Neuron (in vitro differentiated cells): Measurements from ENCODE around the gene C6orf118.

ENCODE experiments used
- H2AFZ ChIP-seq: one replicate; pipeline ENCODE4 v1.6.1; 2013; ENCODE audit warnings: low read depth, mild to moderate bottlenecking, inconsistent platforms, low read length, moderate library complexity
- H3K27me3 ChIP-seq: one replicate; pipeline ENCODE4 v1.6.1; 2013; ENCODE audit warnings: low read length; ENCODE audit not compliant: insufficient read depth
- H3K36me3 ChIP-seq: one replicate; pipeline ENCODE4 v1.6.1; 2013; ENCODE audit warnings: low read length; ENCODE audit not compliant: insufficient read depth
- H3K4me1 ChIP-seq: one replicate; pipeline ENCODE4 v1.6.1; 2013; ENCODE audit warnings: low read length; ENCODE audit not compliant: insufficient read depth
- H3K4me3 ChIP-seq: 2 replicates; pipeline ENCODE4 v1.5.1; 2013; ENCODE audit warnings: mild to moderate bottlenecking, low read length, moderate library complexity
- H3K9me3 ChIP-seq: one replicate; pipeline ENCODE4 v1.6.1; 2013; ENCODE audit warnings: low read length

C6orf118 gene

GRCh38 chr6:165231581-165232561, 77.5 kb downstream of the C6orf118 start:
- Histone ChIP-seq H3K9me3 (peaks cover 2% of the 10 kb centered on the region), H3K4me3 (peak overlapping the region; percentile 29), H3K27me3 (no peaks in the 10 kb centered on the region), H2AFZ (peak overlapping the region; percentile 6), H3K4me1 (peaks cover 24% of the 10 kb centered on the region), H3K36me3 (no peaks in the 10 kb centered on the region)

- Histone ChIP-seq H3K4me1 (peaks cover 24% of the 10 kb centered on the region), H3K4me3 (no peak overlapping the region), H3K36me3 (no peaks in the 10 kb centered on the region), H2AFZ (no peak overlapping the region), H3K27me3 (no peaks in the 10 kb centered on the region), H3K9me3 (peaks cover 2% of the 10 kb centered on the region)
Measured at GRCh38 chr6:165231177-165231576, 78.2 kb downstream of the C6orf118 start.
